SK-N-DZ (cell line): ENCODE results near the gene PRRT1.

Experiments
- DNase-seq: peaks from one replicate; pipeline ENCODE4 v3.0.0-alpha.2; 2015; ENCODE audit warnings: low spot score

Gene PRRT1

GRCh38 chr6:32175711-32176475, 24.2 kb upstream of the PRRT1 start, which contains the start of gene AGPAT1:
TSS of gene AGPAT1 (minus strand) at chr6:32176084. CDS start at chr6:32171496, 4,588 bp downstream.
- DNase-seq: peak; percentile 96

GRCh38 chr6:32175322-32175710, 23.6 kb upstream of the PRRT1 start:
- DNase-seq: no peak

GRCh38 chr6:32174416-32174815, 22.7 kb upstream of the PRRT1 start:
- no peak for DNase-seq

DNA sequence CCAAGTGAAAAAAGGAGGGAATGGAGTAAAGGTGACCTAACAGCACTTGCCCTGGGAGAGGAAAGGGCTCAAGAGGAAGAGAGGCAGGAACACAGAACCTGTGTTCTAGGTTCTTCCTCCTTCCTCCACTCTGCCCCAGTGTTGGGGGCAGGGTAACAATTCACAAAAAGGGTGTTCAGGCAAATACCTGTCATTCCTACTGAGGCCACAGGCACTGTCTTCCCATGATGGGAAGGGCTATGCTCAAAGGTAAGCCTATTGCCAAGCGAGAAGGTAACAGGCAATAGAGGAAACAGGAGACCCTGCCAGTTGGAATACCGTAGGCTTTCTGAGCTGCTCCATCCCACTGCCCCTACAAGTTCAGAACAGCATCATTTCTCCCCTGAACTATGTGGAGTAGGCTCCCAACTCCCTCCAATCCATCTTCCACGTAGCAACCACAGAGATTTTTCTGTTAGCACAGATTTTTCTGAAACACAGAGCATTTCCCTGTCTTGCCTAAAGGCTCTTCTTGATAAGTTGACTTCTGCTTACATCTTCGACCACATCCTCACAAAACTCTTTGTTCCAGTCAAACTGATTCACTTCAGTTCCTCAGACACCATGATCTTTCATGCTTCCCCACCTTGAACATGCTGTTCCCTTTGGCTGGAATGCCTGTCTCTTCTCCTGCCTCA, 21.4 kb upstream of the PRRT1 start:
- DNase-seq: no peak

DNA sequence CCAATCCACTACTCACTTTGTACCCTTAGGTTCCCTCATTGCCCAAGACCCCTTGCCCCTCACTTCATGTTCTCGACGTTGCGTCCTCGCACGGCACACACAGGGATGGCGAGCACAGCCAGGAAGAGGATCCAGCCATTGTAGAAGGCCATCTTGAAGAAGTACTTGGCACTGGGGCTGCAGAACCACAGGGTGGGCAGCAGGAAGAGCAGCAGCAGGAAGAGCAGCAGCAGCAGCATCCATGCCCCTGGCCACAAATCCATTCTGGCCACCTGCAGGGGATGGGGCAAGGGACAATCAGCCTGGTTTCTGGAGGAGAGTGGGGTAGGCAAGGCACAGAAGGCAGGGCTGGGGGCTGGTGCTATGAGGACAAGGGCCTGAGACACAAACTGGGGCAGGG, 19.5 kb upstream of the PRRT1 start:
- DNase-seq: no peak

DNA sequence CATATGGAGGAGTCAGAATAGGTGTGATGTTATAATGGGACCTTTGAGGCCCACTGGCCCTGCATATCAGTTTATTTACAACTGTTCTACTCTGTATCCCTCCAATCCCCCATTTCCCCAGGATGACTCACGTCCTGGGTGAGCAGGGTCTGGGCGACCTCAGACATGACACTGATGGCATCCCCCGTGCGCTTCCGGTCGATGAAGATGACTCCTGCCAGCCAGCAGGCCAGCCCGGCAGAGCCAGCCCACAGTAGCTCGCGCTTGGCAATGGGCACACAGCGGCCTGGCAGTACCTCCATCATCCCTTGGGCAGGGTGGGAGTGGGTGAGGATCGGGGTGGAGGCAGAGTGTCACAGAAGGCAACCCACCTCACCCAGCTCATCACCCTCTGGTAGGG, 18.6 kb upstream of the PRRT1 start:
- no peak for DNase-seq

DNA sequence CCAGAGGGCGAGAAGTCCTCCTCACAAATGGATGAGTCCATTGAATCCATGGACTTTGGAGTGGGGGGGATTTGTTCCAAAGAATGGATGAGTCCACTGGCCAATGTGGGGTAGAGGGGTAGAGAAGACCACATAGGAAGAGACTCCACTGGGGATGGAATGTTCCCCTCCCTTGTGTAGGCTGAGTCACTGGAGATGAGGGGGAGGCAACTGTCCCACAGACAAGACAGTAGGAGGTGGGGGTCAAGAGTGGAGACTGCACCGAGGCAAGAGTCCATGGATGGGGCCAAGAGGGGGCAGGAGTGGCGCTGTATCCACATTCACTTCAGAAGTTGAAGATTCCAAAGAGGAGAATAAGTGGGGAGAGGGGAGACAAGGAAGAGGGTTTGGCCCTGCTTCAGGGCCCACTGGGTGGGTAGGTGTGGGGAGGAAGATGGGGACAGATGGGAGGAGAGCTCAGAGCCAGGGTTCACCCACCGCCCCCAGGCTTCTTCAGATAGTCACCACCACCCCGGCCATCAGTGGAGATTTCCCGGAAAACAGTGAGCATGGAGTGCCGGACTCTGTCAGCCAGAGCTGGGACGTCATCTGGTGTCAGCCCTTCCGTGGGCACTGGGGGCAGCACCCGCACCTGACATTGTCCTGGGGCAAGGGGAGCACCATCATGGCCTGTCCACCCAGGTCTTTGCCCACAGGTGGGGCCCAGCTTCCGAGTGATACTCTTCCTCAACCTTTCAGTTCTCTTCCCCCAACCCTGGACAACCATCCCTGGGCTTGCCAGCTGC, 17.3 kb upstream of the PRRT1 start:
- DNase-seq: no peak

- DNase-seq: no peak
Measured at GRCh38 chr6:32168350-32168749, 16.6 kb upstream of the PRRT1 start.

GRCh38 chr6:32167761-32168262, 16.1 kb upstream of the PRRT1 start:
- DNase-seq: no peak

- no peak for DNase-seq
Measured at GRCh38 chr6:32167154-32167760, 15.5 kb upstream of the PRRT1 start.

GRCh38 chr6:32166411-32167061, 14.8 kb upstream of the PRRT1 start:
- no peak for DNase-seq

GRCh38 chr6:32164295-32164694, 12.6 kb upstream of the PRRT1 start, which contains the start of gene EGFL8:
TSS of gene EGFL8 (plus strand) at chr6:32164595. CDS start at chr6:32166166, 1,571 bp downstream.
- no peak for DNase-seq

- DNase-seq: no peak
Measured at GRCh38 chr6:32163559-32164258, 12.0 kb upstream of the PRRT1 start.

- DNase-seq: no peak
Measured at GRCh38 chr6:32158052-32158451, 6.3 kb upstream of the PRRT1 start.

DNA sequence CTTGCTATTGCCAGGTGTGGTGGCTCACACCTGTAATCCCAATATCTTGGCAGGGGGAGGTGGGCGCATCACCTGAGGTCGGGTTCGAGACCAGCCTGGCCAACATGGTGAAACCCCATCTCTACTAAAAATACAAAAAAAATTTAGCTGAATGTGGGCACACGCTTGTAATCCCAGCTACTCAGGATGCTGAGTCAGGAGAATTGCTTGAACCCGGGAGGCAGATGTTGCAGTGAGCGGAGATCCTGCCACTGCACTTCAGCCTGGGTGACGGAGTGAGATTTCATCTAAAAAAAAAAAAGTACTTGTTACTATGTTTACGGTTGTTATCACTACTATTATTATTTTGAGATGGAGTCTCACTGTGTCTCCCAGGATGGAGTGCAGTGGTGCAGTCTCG, 5.2 kb upstream of the PRRT1 start:
- DNase-seq: no peak

DNA sequence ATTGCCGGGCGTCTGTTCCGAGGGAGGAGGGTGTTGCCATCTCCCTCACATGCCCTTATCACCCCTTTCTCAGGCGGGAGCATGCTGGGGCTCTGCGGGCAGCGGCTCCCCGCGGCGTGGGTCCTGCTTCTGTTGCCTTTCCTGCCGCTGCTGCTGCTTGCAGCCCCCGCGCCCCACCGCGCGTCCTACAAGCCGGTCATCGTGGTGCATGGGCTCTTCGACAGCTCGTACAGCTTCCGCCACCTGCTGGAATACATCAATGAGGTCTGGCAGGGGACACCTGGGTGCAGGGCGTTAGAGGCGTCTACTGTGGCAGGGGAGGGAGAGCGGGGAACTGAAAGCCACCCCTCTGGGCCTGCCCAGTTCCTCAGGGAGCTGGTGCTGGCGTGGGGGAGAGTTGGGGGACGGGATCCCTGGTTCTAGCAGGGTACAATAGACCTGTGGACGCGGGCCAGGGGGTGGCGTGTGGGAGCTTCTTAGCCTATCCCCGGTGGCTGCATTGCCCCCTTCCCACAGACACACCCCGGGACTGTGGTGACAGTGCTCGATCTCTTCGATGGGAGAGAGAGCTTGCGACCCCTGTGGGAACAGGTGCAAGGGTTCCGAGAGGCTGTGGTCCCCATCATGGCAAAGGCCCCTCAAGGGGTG, 2.9 kb upstream of the PRRT1 start:
- DNase-seq: peak; percentile 79

GRCh38 chr6:32153564-32154513, 2.1 kb upstream of the PRRT1 start, which contains the start of gene PPT2:
TSS of gene PPT2 (plus strand) at chr6:32154141. CDS start at chr6:32154595, 454 bp downstream.
- peak; percentile 91 for DNase-seq

DNA sequence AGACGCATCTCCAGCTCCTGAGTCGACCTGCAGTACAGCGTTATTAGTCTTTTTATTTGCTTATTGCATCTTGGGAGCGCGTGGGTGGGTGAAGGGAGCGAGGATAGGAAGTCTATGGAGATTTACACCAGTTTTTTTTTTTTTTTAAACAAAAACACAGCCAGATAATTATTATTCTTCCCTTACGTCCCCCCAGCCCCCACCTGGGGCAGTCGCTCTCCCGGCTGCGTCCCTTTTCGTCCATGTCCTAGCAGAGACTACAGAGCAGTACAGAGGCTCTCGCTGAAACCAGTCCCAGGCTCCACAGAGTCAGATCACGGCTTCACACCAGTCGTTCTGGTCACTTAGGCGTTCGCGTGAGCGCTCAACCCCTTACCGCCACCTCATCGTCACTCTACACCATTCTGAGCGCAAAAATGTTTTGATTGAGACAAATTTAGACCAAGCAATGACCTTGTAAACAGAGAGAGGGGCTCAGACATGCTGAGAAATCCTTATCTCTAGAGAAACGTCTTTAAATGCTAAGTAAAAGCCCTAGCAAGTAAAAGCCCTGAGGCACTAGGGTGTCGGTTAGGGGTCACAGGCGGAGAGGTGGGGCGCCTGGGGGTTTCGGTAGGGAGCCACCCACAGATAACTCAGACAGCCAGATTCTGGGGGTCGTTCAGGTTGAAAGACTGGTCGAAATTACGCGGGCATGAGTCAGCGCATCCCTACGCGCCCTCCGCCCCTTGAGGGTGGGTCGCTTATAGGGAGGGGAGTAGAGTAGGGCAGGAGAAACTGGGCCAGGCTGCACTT, 1.2 kb upstream of the PRRT1 start:
- DNase-seq: peak; percentile 68
